GM23338 (cell line): ENCODE results near the gene SMIM15. TPM values are rescaled to one million over a fixed set of nuclear protein-coding genes. Genes with fewer than 3 reads are reported as not detected.

Experiments
- ATAC-seq: fragments of 200-7000 bp; cut with Tn5 transposase; 3 replicates; pipeline ENCODE4 v1.9.1; 2020
- DNase-seq: peaks from one replicate; pipeline ENCODE4 v3.0.0-alpha.2; 2015; ENCODE audit warnings: low spot score
- H2AFZ ChIP-seq: fragments of 200-600 bp; sonication (generic); 2 replicates; pipeline ENCODE4 v1.8.0; 2016; ENCODE audit warnings: antibody characterized with exemption, mild to moderate bottlenecking, moderate library complexity
- H3F3A ChIP-seq: fragments of 200-600 bp; sonication (generic); replicated peaks from 2 replicates; pipeline ENCODE4 v1.8.0; 2017; ENCODE audit warnings: antibody characterized with exemption, mixed run types, low read depth
- H3K27ac ChIP-seq: fragments of 200-600 bp; sonication (generic); 2 replicates; pipeline ENCODE4 v1.6.1; 2016; ENCODE audit warnings: low read depth
- H3K27me3 ChIP-seq: fragments of 200-600 bp; sonication (generic); 2 replicates; pipeline ENCODE4 v1.8.0; 2016; ENCODE audit warnings: mild to moderate bottlenecking, mixed run types, moderate library complexity; ENCODE audit not compliant: insufficient read depth
- H3K36me3 ChIP-seq: fragments of 200-600 bp; sonication (generic); 2 replicates; pipeline ENCODE4 v1.8.0; 2016; ENCODE audit warnings: mild to moderate bottlenecking; ENCODE audit not compliant: insufficient read depth
- H3K4me1 ChIP-seq: fragments of 200-600 bp; sonication (generic); 2 replicates; pipeline ENCODE4 v1.8.0; 2016; ENCODE audit warnings: mild to moderate bottlenecking, moderate library complexity; ENCODE audit not compliant: insufficient read depth
- H3K4me2 ChIP-seq: fragments of 200-600 bp; sonication (generic); 2 replicates; pipeline ENCODE4 v1.7.1; 2017; ENCODE audit warnings: mixed run types
- H3K4me3 ChIP-seq: fragments of 200-600 bp; sonication (generic); 2 replicates; pipeline ENCODE4 v1.6.1; 2016; ENCODE audit warnings: mixed run types
- H3K79me2 ChIP-seq: fragments of 200-600 bp; sonication (generic); replicated peaks from 2 replicates; pipeline ENCODE4 v1.8.0; 2017; ENCODE audit warnings: mild to moderate bottlenecking; ENCODE audit not compliant: insufficient read depth
- H3K9me2 ChIP-seq: fragments of 200-600 bp; sonication (generic); 2 replicates; pipeline ENCODE4 v1.8.0; 2017; ENCODE audit not compliant: insufficient read depth
- H4K20me1 ChIP-seq: fragments of 200-600 bp; sonication (generic); replicated peaks from 2 replicates; pipeline ENCODE4 v1.8.0; 2017; ENCODE audit warnings: mild to moderate bottlenecking; ENCODE audit not compliant: insufficient read depth
- H3K27ac Mint-ChIP-seq: 2 replicates; pipeline ENCODE4 v1.8.0; 2020; ENCODE audit warnings: inconsistent platforms, mild to moderate bottlenecking, moderate library complexity, mixed read lengths
- H3K27me3 Mint-ChIP-seq: 3 replicates; pipeline ENCODE4 v1.8.0; 2022; ENCODE audit warnings: low read depth, mild to moderate bottlenecking, moderate library complexity, mixed read lengths, inconsistent platforms; ENCODE audit not compliant: insufficient read depth, poor library complexity
- H3K36me3 Mint-ChIP-seq: 3 replicates; pipeline ENCODE4 v1.8.0; 2021; ENCODE audit warnings: low read depth, mild to moderate bottlenecking, inconsistent platforms, moderate library complexity, mixed read lengths
- H3K4me1 Mint-ChIP-seq: 3 replicates; pipeline ENCODE4 v1.8.0; 2020; ENCODE audit warnings: mild to moderate bottlenecking, inconsistent platforms, mixed read lengths
- H3K4me3 Mint-ChIP-seq: 3 replicates; pipeline ENCODE4 v1.8.0; 2021; ENCODE audit warnings: moderate library complexity, mild to moderate bottlenecking, inconsistent platforms, mixed read lengths
- H3K9me3 Mint-ChIP-seq: 3 replicates; pipeline ENCODE4 v1.8.0; 2020; ENCODE audit warnings: moderate library complexity, mild to moderate bottlenecking, inconsistent platforms, mixed read lengths
- CREB1 ChIP-seq: fragments of 250-450 bp; sonication (Bioruptor Pico); IDR thresholded peaks from 2 replicates; pipeline ENCODE4 v1.5.0; 2020; ENCODE audit warnings: low read depth, mild to moderate bottlenecking, moderate library complexity
- EZH2 ChIP-seq: fragments of 200-600 bp; sonication (generic); IDR thresholded peaks from one replicate; pipeline ENCODE4 v1.8.0; 2017; ENCODE audit warnings: antibody characterized with exemption, mild to moderate bottlenecking, low read depth; ENCODE audit not compliant: unreplicated experiment
- EZH2phosphoT487 ChIP-seq: fragments of 200-600 bp; sonication (generic); IDR thresholded peaks from one replicate; pipeline ENCODE4 v1.8.1; 2018; ENCODE audit warnings: antibody characterized with exemption; ENCODE audit not compliant: unreplicated experiment
- POLR2AphosphoS5 ChIP-seq: IDR thresholded peaks from 2 replicates; pipeline ENCODE4 v1.6.1; 2016; ENCODE audit warnings: antibody characterized with exemption, low read depth
- REST ChIP-seq: IDR thresholded peaks from one replicate; pipeline ENCODE4 v1.6.1; 2018; ENCODE audit warnings: antibody characterized with exemption; ENCODE audit not compliant: unreplicated experiment
- STAT1 ChIP-seq: IDR thresholded peaks from one replicate; pipeline ENCODE4 v1.6.1; 2016; ENCODE audit warnings: antibody characterized with exemption; ENCODE audit not compliant: unreplicated experiment
- ZNF331 ChIP-seq: fragments of 250-450 bp; sonication (Bioruptor Pico); IDR thresholded peaks from 2 replicates; pipeline ENCODE4 v1.5.0; 2020; ENCODE audit warnings: low read depth, mild to moderate bottlenecking, moderate library complexity
- ZNF462 ChIP-seq: fragments of 250-450 bp; sonication (Bioruptor Pico); IDR thresholded peaks from 2 replicates; pipeline ENCODE4 v1.5.0; 2020; ENCODE audit warnings: mild to moderate bottlenecking, moderate library complexity
- polyA plus RNA-seq: library from polyadenylated mRNA; unstranded; fragments of >200 nt; fragmentation: Nextera tagmentation; extraction: Ambion mirVana; gene quantifications from 2 replicates; pipeline ENCODE4 v1.2.1, GENCODE V29; 2016
- total RNA-seq: library from RNA; depleted of rRNA; stranded (reverse); fragments of >200 nt; shearing (Covaris generic); gene quantifications from 2 replicates; pipeline ENCODE4 v1.2.3, GENCODE V29; 2014
- TF ChIP-seq, protein P1 (sequence below): IDR thresholded peaks from 2 replicates; pipeline ENCODE4 v1.6.1; 2016; ENCODE audit warnings: antibody characterized with exemption

The SMIM15 gene
- total and polyA plus RNA-seq, 2 experiments from 2014 or later = 33.4 to 53.9 TPM

DNA sequence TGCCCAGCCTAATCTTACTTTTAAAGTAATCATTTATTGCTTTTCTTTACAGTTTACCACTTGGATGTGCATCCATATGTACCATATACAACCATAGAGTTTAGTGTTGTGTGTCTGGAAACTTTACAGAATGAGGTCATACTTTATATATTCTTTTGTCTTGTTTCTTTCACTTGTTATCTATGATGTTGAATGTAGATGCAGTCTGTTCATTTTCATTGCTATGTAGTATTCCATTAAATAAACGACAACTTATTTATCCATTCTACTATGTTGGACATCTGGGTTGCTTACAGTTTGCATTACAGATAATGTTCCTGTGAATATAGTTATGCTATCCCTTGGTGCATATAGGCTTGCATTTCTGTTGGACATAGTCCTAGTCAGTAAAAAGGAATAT, 21.3 kb upstream of the SMIM15 start:
- TF ChIP-seq ZNF462 (CRISPR knock-in tag) (no peak), STAT1 (no peak)
- H3K36me3 Mint-ChIP-seq = peaks cover 4% of the 10 kb centered on the region; the same call in 2 of the 3 replicates
- Histone ChIP-seq H2AFZ (no peak overlapping the region), H3F3A (no peaks in the 10 kb centered on the region), H4K20me1 (no peaks in the 10 kb centered on the region), H3K36me3 (no peaks in the 10 kb centered on the region), H3K4me2 (no peak overlapping the region), H3K27ac (no peak overlapping the region), H3K4me3 (no peak overlapping the region), H3K79me2 (no peaks in the 10 kb centered on the region), H3K9me2 (no peaks in the 10 kb centered on the region; the same call in none of the 2 replicates), H3K4me1 (peaks cover 16% of the 10 kb centered on the region; the same call in 1 of the 2 replicates), H3K27me3 (no peaks in the 10 kb centered on the region)
- no peaks in the 10 kb centered on the region; the same call in 1 of the 3 replicates for H3K9me3 Mint-ChIP-seq
- no peaks in the 10 kb centered on the region for H3K27me3 Mint-ChIP-seq
- no peak for DNase-seq
- no peak for ATAC-seq
- no peak overlapping the region for H3K4me3 Mint-ChIP-seq
- H3K27ac Mint-ChIP-seq = no peak overlapping the region
- H3K4me1 Mint-ChIP-seq = peaks cover 14% of the 10 kb centered on the region

DNA sequence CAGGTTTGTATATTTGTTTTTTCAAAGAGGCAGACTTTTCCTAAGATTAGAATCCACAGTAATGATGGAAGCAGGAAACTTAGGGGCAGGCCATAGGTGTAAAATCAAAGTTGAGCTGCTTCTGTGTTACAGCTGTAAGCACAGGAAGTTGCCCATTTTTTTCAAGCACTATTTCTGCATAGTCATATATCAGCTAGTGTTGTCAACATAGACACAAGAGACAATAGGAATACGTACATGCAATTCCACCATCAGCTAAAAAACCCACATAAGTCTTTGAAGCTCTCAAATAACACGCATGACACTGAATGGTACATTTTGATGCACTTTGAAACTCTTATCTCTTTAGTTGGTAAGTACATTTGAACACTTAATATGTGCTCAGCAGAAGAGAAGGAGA, 20.2 kb upstream of the SMIM15 start:
- Mint-ChIP-seq H3K9me3 (no peaks in the 10 kb centered on the region), H3K27me3 (no peaks in the 10 kb centered on the region), H3K4me3 (no peak overlapping the region), H3K36me3 (peaks cover 4% of the 10 kb centered on the region; the same call in 2 of the 3 replicates), H3K4me1 (peaks cover 4% of the 10 kb centered on the region), H3K27ac (no peak overlapping the region)
- Histone ChIP-seq H3K4me2 (no peak overlapping the region), H3K9me2 (no peaks in the 10 kb centered on the region; the same call in 1 of the 2 replicates), H3K27ac (no peak overlapping the region), H2AFZ (no peak overlapping the region), H3F3A (no peaks in the 10 kb centered on the region), H3K4me3 (no peak overlapping the region), H3K4me1 (peaks cover 7% of the 10 kb centered on the region; the same call in 1 of the 2 replicates), H3K79me2 (no peaks in the 10 kb centered on the region), H3K36me3 (no peaks in the 10 kb centered on the region), H3K27me3 (no peaks in the 10 kb centered on the region), H4K20me1 (no peaks in the 10 kb centered on the region)
- DNase-seq = no peak
- ATAC-seq = no peak
- no peak for TF ChIP-seq EZH2
- no peak for TF ChIP-seq ZNF331 (CRISPR knock-in tag)
- no peak for TF ChIP-seq CREB1 (CRISPR knock-in tag)
- no peak for TF ChIP-seq EZH2phosphoT487
- no peak for TF ChIP-seq REST
- TF ChIP-seq, protein P1, sequence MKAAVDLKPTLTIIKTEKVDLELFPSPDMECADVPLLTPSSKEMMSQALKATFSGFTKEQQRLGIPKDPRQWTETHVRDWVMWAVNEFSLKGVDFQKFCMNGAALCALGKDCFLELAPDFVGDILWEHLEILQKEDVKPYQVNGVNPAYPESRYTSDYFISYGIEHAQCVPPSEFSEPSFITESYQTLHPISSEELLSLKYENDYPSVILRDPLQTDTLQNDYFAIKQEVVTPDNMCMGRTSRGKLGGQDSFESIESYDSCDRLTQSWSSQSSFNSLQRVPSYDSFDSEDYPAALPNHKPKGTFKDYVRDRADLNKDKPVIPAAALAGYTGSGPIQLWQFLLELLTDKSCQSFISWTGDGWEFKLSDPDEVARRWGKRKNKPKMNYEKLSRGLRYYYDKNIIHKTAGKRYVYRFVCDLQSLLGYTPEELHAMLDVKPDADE = no peak
- no peak for TF ChIP-seq POLR2AphosphoS5
